DND-41 (cell line): ENCODE data around the gene MIOX.

Experiments used
- EZH2 ChIP-seq: IDR thresholded peaks from 3 replicates; pipeline ENCODE4 v1.6.1; 2012; ENCODE audit warnings: borderline replicate concordance, low read depth, mild to moderate bottlenecking, moderate library complexity, low read length, inconsistent platforms; ENCODE audit not compliant: severe bottlenecking
- TF ChIP-seq, protein P1 (sequence below): IDR thresholded peaks from 2 replicates; pipeline ENCODE4 v1.5.1; 2012; ENCODE audit warnings: borderline replicate concordance, low read length, moderate library complexity, mild to moderate bottlenecking; ENCODE audit not compliant: poor library complexity, severe bottlenecking; ENCODE audit errors: extremely low read depth

DNA sequence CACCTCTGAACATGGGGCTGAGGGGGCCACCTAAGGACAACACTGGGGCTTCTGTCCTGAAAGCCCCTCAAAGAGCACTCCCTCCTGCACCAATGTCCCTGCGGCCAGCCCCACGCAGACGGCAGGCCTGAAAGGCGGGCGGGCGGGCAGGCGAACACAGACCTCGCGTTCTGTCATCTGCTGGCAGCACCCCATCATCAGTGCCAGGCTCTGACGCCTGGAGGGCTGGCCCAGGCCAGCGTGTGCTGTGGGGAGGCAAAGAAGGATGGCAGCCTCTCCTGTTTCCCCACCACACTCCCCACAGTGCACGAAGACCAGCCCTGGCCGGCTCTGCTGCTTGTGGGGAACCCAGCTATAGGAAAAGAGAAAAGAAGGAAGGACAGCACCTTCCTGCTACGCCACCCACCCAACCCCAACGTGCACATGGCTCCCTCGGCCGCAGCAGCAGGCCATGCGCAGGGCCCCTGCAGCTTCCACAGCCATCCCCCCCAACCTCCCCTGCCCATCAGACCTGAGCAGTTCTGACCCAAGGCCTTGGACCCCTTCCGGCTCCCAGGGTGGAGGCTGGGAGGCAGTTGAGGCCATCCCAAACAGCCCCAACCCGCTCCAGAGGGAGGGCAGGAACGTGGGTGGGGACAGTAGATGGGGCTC, 15.3 kb upstream of the MIOX start:
- TF ChIP-seq, protein P1, sequence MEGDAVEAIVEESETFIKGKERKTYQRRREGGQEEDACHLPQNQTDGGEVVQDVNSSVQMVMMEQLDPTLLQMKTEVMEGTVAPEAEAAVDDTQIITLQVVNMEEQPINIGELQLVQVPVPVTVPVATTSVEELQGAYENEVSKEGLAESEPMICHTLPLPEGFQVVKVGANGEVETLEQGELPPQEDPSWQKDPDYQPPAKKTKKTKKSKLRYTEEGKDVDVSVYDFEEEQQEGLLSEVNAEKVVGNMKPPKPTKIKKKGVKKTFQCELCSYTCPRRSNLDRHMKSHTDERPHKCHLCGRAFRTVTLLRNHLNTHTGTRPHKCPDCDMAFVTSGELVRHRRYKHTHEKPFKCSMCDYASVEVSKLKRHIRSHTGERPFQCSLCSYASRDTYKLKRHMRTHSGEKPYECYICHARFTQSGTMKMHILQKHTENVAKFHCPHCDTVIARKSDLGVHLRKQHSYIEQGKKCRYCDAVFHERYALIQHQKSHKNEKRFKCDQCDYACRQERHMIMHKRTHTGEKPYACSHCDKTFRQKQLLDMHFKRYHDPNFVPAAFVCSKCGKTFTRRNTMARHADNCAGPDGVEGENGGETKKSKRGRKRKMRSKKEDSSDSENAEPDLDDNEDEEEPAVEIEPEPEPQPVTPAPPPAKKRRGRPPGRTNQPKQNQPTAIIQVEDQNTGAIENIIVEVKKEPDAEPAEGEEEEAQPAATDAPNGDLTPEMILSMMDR = no peak
- no peak for TF ChIP-seq EZH2
